Measurements from ENCODE around the gene ZNF775. TPM values are rescaled to one million over a fixed set of nuclear protein-coding genes. Genes with fewer than 3 reads are reported as not detected.

The ZNF775 gene
- total and polyA plus RNA-seq, 2 of the 13 experiments (the other 11 are each of a cell fraction or from before 2014, with no cell fraction given), result 3.1 to 3.2 TPM

GRCh38 chr7:150383710-150384397, 4.7 kb downstream of the ZNF775 start (continued):
- TF ChIP-seq ZBTB10 (CRISPR knock-in tag; IDR thresholded peaks at IDR 0.05; ENCODE audit: borderline replicate concordance) (0 out of 2 replicates have a peak, but pooled peaks have one; percentile 17), MTA1 (CRISPR knock-in tag; IDR thresholded peaks at IDR 0.05; ENCODE audit: borderline replicate concordance) (peak; percentile 68; the same call in 1 of the 2 replicates), ZNF160 (CRISPR knock-in tag; IDR thresholded peaks at IDR 0.05) (0 out of 2 replicates have a peak, but pooled peaks have one; percentile 34), GABPB1 (CRISPR knock-in tag; IDR thresholded peaks at IDR 0.05) (peak; percentile 64), MNT (IDR thresholded peaks at IDR 0.05) (peak; percentile 23; the same call in 1 of the 2 replicates), NR0B2 (CRISPR knock-in tag; IDR thresholded peaks at IDR 0.05) (no peak), ETV5 (CRISPR knock-in tag; IDR thresholded peaks at IDR 0.05; ENCODE audit: borderline replicate concordance) (no peak), POGZ (CRISPR knock-in tag; IDR thresholded peaks at IDR 0.05) (peak; percentile 52), DBP (CRISPR knock-in tag; IDR thresholded peaks at IDR 0.05; ENCODE audit: not compliant biosample characterization) (peak; percentile 72), HES4 (CRISPR knock-in tag; IDR thresholded peaks at IDR 0.05; ENCODE audit: borderline replicate concordance) (peak; percentile 16; the same call in 1 of the 2 replicates), SPEN (CRISPR knock-in tag; IDR thresholded peaks at IDR 0.05; ENCODE audit: low read depth) (peak; percentile 84), HNRNPL (IDR thresholded peaks at IDR 0.05; ENCODE audit: low read depth, low read length) (peak; percentile 75), TRIM24 (CRISPR knock-in tag; IDR thresholded peaks at IDR 0.05) (no peak), NFE2L1 (CRISPR knock-in tag; IDR thresholded peaks at IDR 0.05; ENCODE audit: borderline replicate concordance) (no peak), TCF12 (IDR thresholded peaks at IDR 0.05) (no peak), TCF12 (CRISPR knock-in tag; IDR thresholded peaks at IDR 0.05) (no peak), ATRX (CRISPR knock-in tag; IDR thresholded peaks at IDR 0.05; ENCODE audit: borderline replicate concordance) (no peak), ZFP90 (CRISPR knock-in tag; IDR thresholded peaks at IDR 0.05; ENCODE audit: borderline replicate concordance) (peak; percentile 6; the same call in 1 of the 2 replicates), ZNF564 (CRISPR knock-in tag; IDR thresholded peaks at IDR 0.05) (peak; percentile 27; the same call in 1 of the 2 replicates), PITX1 (CRISPR knock-in tag; IDR thresholded peaks at IDR 0.05) (peak; percentile 74; the same call in 1 of the 2 replicates), ZSCAN9 (CRISPR knock-in tag; IDR thresholded peaks at IDR 0.05; ENCODE audit: borderline replicate concordance) (peak; percentile 56; the same call in 1 of the 2 replicates)
